HUES64 (cell line): ENCODE results near the gene ACACA.
"Not testable (repeated sequence)": the region's sequence is repeated elsewhere in the genome, so short reads cannot be mapped to it uniquely, and the experiment has no call there.

Source experiments
- H3K27ac ChIP-seq: 2 replicates; pipeline ENCODE4 v1.7.0; 2013; ENCODE audit warnings: low read depth, low read length, inconsistent platforms
- H3K27me3 ChIP-seq: 2 replicates; pipeline ENCODE4 v1.6.1; 2013; ENCODE audit warnings: mild to moderate bottlenecking, low read length; ENCODE audit not compliant: insufficient read depth
- H3K36me3 ChIP-seq: 2 replicates; pipeline ENCODE4 v1.6.1; 2013; ENCODE audit warnings: mild to moderate bottlenecking, low read length; ENCODE audit not compliant: insufficient read depth
- H3K4me1 ChIP-seq: 2 replicates; pipeline ENCODE4 v1.6.1; 2013; ENCODE audit warnings: mild to moderate bottlenecking, low read length, moderate library complexity; ENCODE audit not compliant: insufficient read depth
- H3K4me3 ChIP-seq: 2 replicates; pipeline ENCODE4 v1.5.1; 2013; ENCODE audit warnings: mild to moderate bottlenecking, low read length, moderate library complexity
- H3K9ac ChIP-seq: 2 replicates; pipeline ENCODE4 v1.6.1; 2013; ENCODE audit warnings: mild to moderate bottlenecking, low read depth, low read length
- H3K9me3 ChIP-seq: 2 replicates; pipeline ENCODE4 v1.6.1; 2013; ENCODE audit warnings: low read depth, low read length; ENCODE audit not compliant: insufficient read depth
- WGBS: fragments of 150-250, 120-280 bp; methylation state at CpG from one replicate; pipeline ENCODE4 v1.1.7; 2013; ENCODE audit warnings: missing lambda C conversion rate; 5-methylcytosine and 5-hydroxymethylcytosine counted together

The ACACA gene

GRCh38 chr17:37144075-37144701 lies 262.4 kb downstream of the ACACA start:
- peaks cover 13% of the 10 kb centered on the region for H3K4me1 ChIP-seq
- no peaks in the 10 kb centered on the region for H3K27me3 ChIP-seq
- H3K9ac ChIP-seq, result no peak overlapping the region
- no peak overlapping the region for H3K4me3 ChIP-seq
- no peaks in the 10 kb centered on the region for H3K9me3 ChIP-seq
- H3K36me3 ChIP-seq, result peaks cover 60% of the 10 kb centered on the region
- no peak overlapping the region for H3K27ac ChIP-seq
- WGBS, result 95% methylated on average over 7 of the region's 7 CpGs

- H3K9ac ChIP-seq, H3K27ac ChIP-seq, H3K27me3 ChIP-seq, H3K4me3 ChIP-seq, H3K9me3 ChIP-seq: not testable (repeated sequence)
- WGBS, result 93% methylated on average over 3 of the region's 3 CpGs
- Histone ChIP-seq H3K4me1 (peaks cover 13% of the 10 kb centered on the region), H3K36me3 (peaks cover 54% of the 10 kb centered on the region)
Measured at GRCh38 chr17:37143558-37143957, 263.1 kb downstream of the ACACA start.

GRCh38 chr17:37142294-37142896 lies 264.2 kb downstream of the ACACA start:
- H3K9me3 ChIP-seq, result no peaks in the 10 kb centered on the region
- H3K36me3 ChIP-seq, result peaks cover 46% of the 10 kb centered on the region
- WGBS, result 99% methylated on average over 5 of the region's 5 CpGs
- H3K27ac ChIP-seq, result no peak overlapping the region
- H3K4me3 ChIP-seq, result no peak overlapping the region
- peaks cover 9% of the 10 kb centered on the region for H3K4me1 ChIP-seq
- H3K27me3 ChIP-seq, result no peaks in the 10 kb centered on the region
- H3K9ac ChIP-seq, result no peak overlapping the region

GRCh38 chr17:37138571-37139120 lies 268.0 kb downstream of the ACACA start:
- Histone ChIP-seq H3K27me3 (no peaks in the 10 kb centered on the region), H3K9me3 (no peaks in the 10 kb centered on the region), H3K27ac (no peak overlapping the region), H3K4me1 (peaks cover 35% of the 10 kb centered on the region), H3K9ac (no peak overlapping the region), H3K36me3 (peaks cover 31% of the 10 kb centered on the region), H3K4me3 (no peak overlapping the region)
- 91% methylated on average over 1 of the region's 1 CpG for WGBS

- Histone ChIP-seq H3K4me1 (peaks cover 41% of the 10 kb centered on the region), H3K9ac (no peak overlapping the region), H3K9me3 (no peaks in the 10 kb centered on the region), H3K4me3 (no peak overlapping the region), H3K36me3 (peaks cover 30% of the 10 kb centered on the region), H3K27ac (no peak overlapping the region), H3K27me3 (no peaks in the 10 kb centered on the region)
- WGBS, result 94% methylated on average over 6 of the region's 6 CpGs
Measured at GRCh38 chr17:37137906-37138514, 268.6 kb downstream of the ACACA start.

GRCh38 chr17:37137070-37137610 lies 269.5 kb downstream of the ACACA start:
- 87% methylated on average over 4 of the region's 4 CpGs for WGBS
- Histone ChIP-seq H3K9ac (no peak overlapping the region), H3K27me3 (no peaks in the 10 kb centered on the region), H3K9me3 (no peaks in the 10 kb centered on the region), H3K36me3 (peaks cover 21% of the 10 kb centered on the region), H3K27ac (no peak overlapping the region), H3K4me1 (peaks cover 49% of the 10 kb centered on the region), H3K4me3 (no peak overlapping the region)

- no peak overlapping the region for H3K9ac ChIP-seq
- no peak overlapping the region for H3K4me3 ChIP-seq
- 77% methylated on average over 2 of the region's 2 CpGs for WGBS
- H3K36me3 ChIP-seq, result peaks cover 13% of the 10 kb centered on the region
- H3K27me3 ChIP-seq, result no peaks in the 10 kb centered on the region
- H3K27ac ChIP-seq, result peak overlapping the region; percentile 5; the same call in 1 of the 2 replicates
- H3K4me1 ChIP-seq, result peaks cover 65% of the 10 kb centered on the region
- no peaks in the 10 kb centered on the region for H3K9me3 ChIP-seq
Measured at GRCh38 chr17:37135576-37135975, 271.1 kb downstream of the ACACA start.

- WGBS, result 78% methylated on average over 6 of the region's 6 CpGs
- Histone ChIP-seq H3K27ac (no peak overlapping the region), H3K4me3 (no peak overlapping the region), H3K27me3 (no peaks in the 10 kb centered on the region), H3K9ac (no peak overlapping the region), H3K36me3 (peaks cover 18% of the 10 kb centered on the region), H3K4me1 (peaks cover 67% of the 10 kb centered on the region), H3K9me3 (no peaks in the 10 kb centered on the region)
Measured at GRCh38 chr17:37134050-37134449, 272.6 kb downstream of the ACACA start.

- Histone ChIP-seq H3K27me3 (no peaks in the 10 kb centered on the region), H3K4me1 (peaks cover 67% of the 10 kb centered on the region), H3K9ac (no peak overlapping the region), H3K4me3 (no peak overlapping the region), H3K36me3 (peaks cover 27% of the 10 kb centered on the region), H3K27ac (no peak overlapping the region), H3K9me3 (no peaks in the 10 kb centered on the region)
- 99% methylated on average over 5 of the region's 5 CpGs for WGBS
Measured at GRCh38 chr17:37133136-37133535, 273.5 kb downstream of the ACACA start.

- H3K9me3 ChIP-seq, result no peaks in the 10 kb centered on the region
- peaks cover 61% of the 10 kb centered on the region for H3K4me1 ChIP-seq
- no peak overlapping the region for H3K4me3 ChIP-seq
- no peak overlapping the region for H3K9ac ChIP-seq
- no peak overlapping the region for H3K27ac ChIP-seq
- H3K36me3 ChIP-seq, result peaks cover 34% of the 10 kb centered on the region
- WGBS, result 88% methylated on average over 16 of the region's 16 CpGs
- H3K27me3 ChIP-seq, result no peaks in the 10 kb centered on the region
Measured at GRCh38 chr17:37131669-37132611, 274.7 kb downstream of the ACACA start.
